Dermis microvascular lymphatic vessel endothelial cell (primary cell): ENCODE data around the gene GOLPH3. TPM values are rescaled to one million over a fixed set of nuclear protein-coding genes. Genes with fewer than 3 reads are reported as not detected.
"Not testable (repeated sequence)": the region's sequence is repeated elsewhere in the genome, so short reads cannot be mapped to it uniquely, and the experiment has no call there.

ENCODE experiments used
- DNase-seq, 2 donors: peaks; one replicate each; pipeline versions ENCODE4 v3.0.0 to v3.0.0-alpha.2; 2010; ENCODE audit warnings: low read depth in 2 of 2
- total RNA-seq: library from RNA; depleted of rRNA; stranded (reverse); fragments of >200 nt; gene quantifications from 2 replicates; pipeline ENCODE4 v1.2.1, GENCODE V29; 2014

GOLPH3 gene
- total RNA-seq, 1 donor from 2014 or later: 42.0 TPM

- peak in 1 of 2 donors; percentile 11 for DNase-seq
Observed at GRCh38 chr5:32099486-32100035, 74.6 kb downstream of the GOLPH3 start.

GRCh38 chr5:32098890-32099310, 75.2 kb downstream of the GOLPH3 start:
- peak in 1 of 2 donors; percentile 93 for DNase-seq

GRCh38 chr5:32098291-32098690, 75.8 kb downstream of the GOLPH3 start:
- peak; percentile 29 to 94 for DNase-seq

- DNase-seq: peak in 1 of 2 donors; percentile 18
Observed at GRCh38 chr5:32096891-32097595, 77.1 kb downstream of the GOLPH3 start.

GRCh38 chr5:32095261-32095671, 78.9 kb downstream of the GOLPH3 start:
- no peak for DNase-seq

- DNase-seq: no peak
Observed at GRCh38 chr5:32094691-32095090, 79.4 kb downstream of the GOLPH3 start.

- DNase-seq: peak; percentile 62 to 83
Observed at GRCh38 chr5:32092938-32093812, 80.9 kb downstream of the GOLPH3 start.

- no peak for DNase-seq
Observed at GRCh38 chr5:32090755-32091128, 83.4 kb downstream of the GOLPH3 start.

- DNase-seq: no peak
Observed at GRCh38 chr5:32090026-32090754, 83.9 kb downstream of the GOLPH3 start.

- no peak for DNase-seq
Observed at GRCh38 chr5:32089146-32090000, 84.7 kb downstream of the GOLPH3 start.

GRCh38 chr5:32088214-32088613, 85.9 kb downstream of the GOLPH3 start:
- DNase-seq: no peak

- no peak for DNase-seq
Observed at GRCh38 chr5:32087086-32088082, 86.7 kb downstream of the GOLPH3 start.

GRCh38 chr5:32083981-32084430, 90.1 kb downstream of the GOLPH3 start:
- DNase-seq: no peak

GRCh38 chr5:32082701-32083100, 91.4 kb downstream of the GOLPH3 start:
- no peak for DNase-seq

GRCh38 chr5:32080565-32080964, 93.6 kb downstream of the GOLPH3 start:
- DNase-seq: not testable (repeated sequence)

- not testable (repeated sequence) for DNase-seq
Observed at GRCh38 chr5:32078855-32079254, 95.3 kb downstream of the GOLPH3 start.

- DNase-seq: peak; percentile 41 to 67
Observed at GRCh38 chr5:32076699-32077695, 97.1 kb downstream of the GOLPH3 start.
